ENCODE results near the gene PHLPP1. TPM values are rescaled to one million over a fixed set of nuclear protein-coding genes. Genes with fewer than 3 reads are reported as not detected.

Gene PHLPP1
- total RNA-seq, 1 experiment from 2014 or later: 39.9 TPM

DNA sequence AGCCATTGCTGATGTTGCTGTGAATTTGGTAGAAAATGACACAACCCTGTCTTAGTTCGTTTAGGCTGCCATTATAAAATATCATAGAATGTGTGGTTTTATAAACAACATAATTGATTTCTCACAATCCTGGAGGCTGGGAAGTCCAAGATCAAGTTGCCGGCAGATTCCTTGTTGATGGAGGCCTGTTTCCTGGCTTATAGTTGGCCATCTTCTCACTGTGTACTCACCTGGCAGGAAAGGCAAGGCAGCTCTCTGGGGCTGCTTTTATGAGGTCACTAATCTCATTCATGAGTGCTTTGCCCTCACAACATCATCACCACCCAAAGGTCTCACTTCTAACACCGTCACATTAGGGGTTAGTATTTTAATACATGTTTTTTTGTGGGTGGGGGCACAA is 58.4 kb downstream of the PHLPP1 start:
- Histone ChIP-seq H3K4me1 (ENCODE audit: insufficient read depth, low read length) (peaks cover 8% of the 10 kb centered on the region), H3K18ac (ENCODE audit: insufficient read length, low read depth, low read length) (no peak overlapping the region), H4K20me1 (ENCODE audit: control insufficient read depth, insufficient read depth, insufficient read length) (no peaks in the 10 kb centered on the region), H4K5ac (ENCODE audit: insufficient read length, low read depth, low read length) (no peak overlapping the region), H3K79me1 (ENCODE audit: insufficient read depth, low read depth, low read length, poor library complexity, severe bottlenecking) (no peaks in the 10 kb centered on the region), H3K27ac (ENCODE audit: insufficient read length, low read depth, low read length) (no peak overlapping the region), H2BK12ac (ENCODE audit: insufficient read length, low read depth, low read length) (no peak overlapping the region), H4K91ac (ENCODE audit: insufficient read length, low read depth, low read length) (no peak overlapping the region), H3K23ac (ENCODE audit: insufficient read length, low read depth, low read length) (no peak overlapping the region), H3K23me2 (ENCODE audit: insufficient read length, low read depth, low read length, poor library complexity, severe bottlenecking) (no peaks in the 10 kb centered on the region), H3K4ac (ENCODE audit: low read depth, low read length) (no peak overlapping the region), H2BK5ac (ENCODE audit: insufficient read length, low read length) (no peak overlapping the region), H4K8ac (replicated peaks; ENCODE audit: insufficient read length, low read depth, low read length) (no peak overlapping the region), H3K27me3 (ENCODE audit: insufficient read depth, low read length) (no peaks in the 10 kb centered on the region), H3K56ac (ENCODE audit: insufficient read length, low read depth, low read length) (no peak overlapping the region), H3T11ph (ENCODE audit: low read length) (no peak overlapping the region), H2BK120ac (ENCODE audit: low read depth, low read length, poor library complexity, severe bottlenecking) (no peak overlapping the region), H2AFZ (ENCODE audit: low read length) (no peak overlapping the region), H3K9me3 (ENCODE audit: control insufficient read depth, low read depth, low read length) (no peaks in the 10 kb centered on the region), H3K14ac (ENCODE audit: insufficient read depth, low read length) (no peak overlapping the region), H2AK5ac (ENCODE audit: insufficient read length, low read length) (no peak overlapping the region), H2BK20ac (ENCODE audit: low read depth, low read length, poor library complexity, severe bottlenecking) (no peak overlapping the region), H3K4me2 (ENCODE audit: insufficient read depth, insufficient read length, low read length) (no peak overlapping the region), H2BK15ac (ENCODE audit: low read depth, low read length) (no peak overlapping the region), H3K9ac (ENCODE audit: extremely low read depth, insufficient read length, low read length) (no peak overlapping the region), H3K79me2 (ENCODE audit: insufficient read depth, low read length) (peaks cover 46% of the 10 kb centered on the region; the same call in 1 of the 2 replicates)
- Mint-ChIP-seq H3K27ac (peak overlapping the region; percentile 42 to 74 (median 73); a peak in 4 of 7 replicates), H3K27me3 (ENCODE audit: low read depth) (no peaks in the 10 kb centered on the region), H3K4me1 (peaks cover 40 to 43% of the 10 kb centered on the region in 2 experiments), H3K36me3 (ENCODE audit: insufficient read depth in 1 of 3, low read depth in 3 of 3) (peaks cover 2 to 12% (median 9%) of the 10 kb centered on the region in 3 experiments; a peak in 6 of 7 replicates), H3K4me3 (no peak overlapping the region), H3K9me3 (no peaks in the 10 kb centered on the region)
- no CpG with 5 or more reads among the region's 3 CpGs for WGBS (ENCODE audit: extremely low coverage, insufficient read length, low lambda C conversion rate)
- TF ChIP-seq, protein P1, sequence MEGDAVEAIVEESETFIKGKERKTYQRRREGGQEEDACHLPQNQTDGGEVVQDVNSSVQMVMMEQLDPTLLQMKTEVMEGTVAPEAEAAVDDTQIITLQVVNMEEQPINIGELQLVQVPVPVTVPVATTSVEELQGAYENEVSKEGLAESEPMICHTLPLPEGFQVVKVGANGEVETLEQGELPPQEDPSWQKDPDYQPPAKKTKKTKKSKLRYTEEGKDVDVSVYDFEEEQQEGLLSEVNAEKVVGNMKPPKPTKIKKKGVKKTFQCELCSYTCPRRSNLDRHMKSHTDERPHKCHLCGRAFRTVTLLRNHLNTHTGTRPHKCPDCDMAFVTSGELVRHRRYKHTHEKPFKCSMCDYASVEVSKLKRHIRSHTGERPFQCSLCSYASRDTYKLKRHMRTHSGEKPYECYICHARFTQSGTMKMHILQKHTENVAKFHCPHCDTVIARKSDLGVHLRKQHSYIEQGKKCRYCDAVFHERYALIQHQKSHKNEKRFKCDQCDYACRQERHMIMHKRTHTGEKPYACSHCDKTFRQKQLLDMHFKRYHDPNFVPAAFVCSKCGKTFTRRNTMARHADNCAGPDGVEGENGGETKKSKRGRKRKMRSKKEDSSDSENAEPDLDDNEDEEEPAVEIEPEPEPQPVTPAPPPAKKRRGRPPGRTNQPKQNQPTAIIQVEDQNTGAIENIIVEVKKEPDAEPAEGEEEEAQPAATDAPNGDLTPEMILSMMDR (conservative IDR thresholded peaks at IDR 0.05): no peak
- DNase-seq: no peak

Data from H9 (cell line).